Activated CD4-positive, alpha-beta T cell treated with anti-CD3 and anti-CD28 coated beads, Interleukin-10, Interleukin-2, amounts not matched to agents 100 ng/mL and 50 ng/mL, durations not matched to agents 16 hours and 8 hours (primary cell): ENCODE data around the gene ANTKMT.
"Not testable (repeated sequence)": the region's sequence is repeated elsewhere in the genome, so short reads cannot be mapped to it uniquely, and the experiment has no call there.

Experiments used
- DNase-seq: peaks from one replicate; pipeline ENCODE4 v3.0.0-alpha.2; 2020

The ANTKMT gene

DNA sequence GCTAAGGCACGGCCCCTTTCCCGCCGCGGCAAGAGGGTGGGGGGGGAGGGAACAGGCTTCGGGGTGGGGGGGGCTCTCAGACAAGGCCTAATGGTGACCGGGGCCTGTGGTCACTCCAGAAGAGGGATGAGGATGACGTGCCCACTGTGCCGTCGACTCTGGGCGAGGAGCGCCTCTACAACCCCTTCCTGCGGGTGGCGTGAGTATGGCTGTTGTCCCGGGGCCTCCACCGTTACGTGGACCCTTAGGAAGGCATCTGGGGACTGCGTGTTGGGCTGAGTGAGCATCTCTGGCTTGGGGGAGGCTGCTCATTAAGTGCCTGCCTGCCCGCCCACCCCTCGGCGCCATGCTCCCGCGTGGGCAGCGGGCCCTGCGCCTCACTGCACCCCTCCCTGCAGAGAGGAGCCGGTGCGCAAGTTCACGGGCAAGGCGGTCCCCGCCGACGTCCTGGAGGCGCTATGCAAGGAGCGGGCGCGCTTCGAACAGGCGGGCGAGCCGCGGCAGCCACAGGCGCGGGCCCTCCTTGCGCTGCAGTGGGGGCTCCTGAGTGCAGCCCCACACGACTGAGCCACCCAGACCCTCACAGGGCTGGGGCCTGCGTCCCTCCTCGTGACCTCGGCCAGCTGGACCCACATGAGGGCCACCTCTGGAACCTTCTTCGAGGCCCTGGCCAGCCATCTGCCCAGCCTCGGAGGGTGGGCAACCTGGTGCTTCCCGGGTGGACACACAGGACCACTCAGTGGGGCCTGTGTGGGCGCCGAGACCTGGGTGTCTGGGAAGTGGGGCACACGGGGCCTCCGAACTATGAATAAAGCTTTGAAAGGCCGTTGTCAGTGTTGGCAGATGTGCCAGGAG is 8.2 kb downstream of the ANTKMT start:
- DNase-seq, result no peak

- DNase-seq, result no peak
These were observed 9.1 kb downstream of the ANTKMT start for GRCh38 chr16:729768-730665.

DNA sequence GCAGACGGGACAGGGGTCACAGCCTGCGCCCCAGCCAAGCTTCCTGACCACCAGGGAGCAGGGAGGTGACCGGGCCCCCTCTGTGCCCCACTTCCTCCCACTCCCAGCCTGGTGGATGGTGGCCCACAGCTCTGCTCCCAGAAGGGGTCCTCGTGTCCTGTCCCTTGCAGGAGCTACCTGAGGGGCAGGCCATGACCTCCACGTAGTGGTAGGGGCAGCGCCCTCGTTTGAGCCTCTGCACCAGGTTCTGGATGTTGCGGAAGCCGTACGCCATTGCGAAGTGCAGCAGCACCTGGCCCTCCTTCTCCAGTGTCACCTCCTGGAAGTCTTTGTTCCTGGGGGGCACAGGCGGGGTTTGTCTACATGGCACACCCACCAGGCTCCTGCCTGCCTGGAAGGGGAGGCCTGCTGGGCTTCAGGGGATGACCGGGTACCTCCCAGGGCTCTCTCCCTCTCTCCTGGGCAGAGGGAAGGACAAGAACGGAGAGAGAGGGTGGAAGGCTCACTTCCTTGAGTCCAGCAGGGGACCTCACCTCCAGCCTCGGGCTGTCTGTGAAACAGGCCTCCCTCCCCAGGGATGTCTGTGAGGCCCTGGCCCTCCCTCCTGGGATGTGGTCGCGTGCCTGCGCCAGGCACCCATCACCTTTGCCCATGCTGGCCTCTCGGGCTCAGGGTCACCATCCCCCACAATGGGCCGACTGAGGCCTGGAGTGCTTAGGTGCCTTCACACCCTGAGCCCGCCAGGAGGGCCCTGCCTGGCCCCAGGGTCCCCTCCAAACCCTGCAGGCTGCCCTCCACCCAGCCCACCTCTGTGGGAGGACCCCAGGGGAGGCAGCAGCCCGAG is 9.9 kb downstream of the ANTKMT start:
- DNase-seq, result no peak

GRCh38 chr16:732332-732731 is 11.4 kb downstream of the ANTKMT start:
- no peak for DNase-seq

GRCh38 chr16:732936-733335 is 12.0 kb downstream of the ANTKMT start:
- no peak for DNase-seq

GRCh38 chr16:733382-734207 is 12.6 kb downstream of the ANTKMT start:
- DNase-seq, result no peak

GRCh38 chr16:734208-734980 is 13.4 kb downstream of the ANTKMT start:
- no peak for DNase-seq

GRCh38 chr16:734981-735881 is 14.3 kb downstream of the ANTKMT start:
- DNase-seq, result no peak

DNA sequence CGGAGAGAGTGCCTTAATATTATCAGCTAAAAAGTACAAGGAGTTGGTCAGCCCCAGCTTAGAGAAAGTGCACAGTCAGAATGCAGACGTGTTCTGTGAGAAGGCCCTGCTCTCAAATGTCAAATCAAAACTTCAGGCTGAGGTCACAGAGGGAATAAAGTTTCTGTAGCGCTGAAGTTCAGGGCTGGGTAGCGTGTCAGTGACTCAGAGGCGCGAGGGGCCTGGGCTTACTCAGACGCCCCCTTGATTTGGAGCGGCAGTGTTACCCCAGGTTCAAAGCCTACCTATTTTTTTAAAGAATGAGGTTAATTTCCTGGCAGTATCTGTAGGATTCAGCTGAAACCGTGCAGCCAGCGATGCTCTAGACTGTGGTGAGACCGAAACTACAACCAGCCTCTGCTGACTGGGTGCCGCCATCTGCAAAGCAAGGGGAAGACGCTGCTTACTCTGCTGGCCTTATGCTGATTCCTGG is 15.1 kb downstream of the ANTKMT start:
- DNase-seq, result peak; percentile 92

DNA sequence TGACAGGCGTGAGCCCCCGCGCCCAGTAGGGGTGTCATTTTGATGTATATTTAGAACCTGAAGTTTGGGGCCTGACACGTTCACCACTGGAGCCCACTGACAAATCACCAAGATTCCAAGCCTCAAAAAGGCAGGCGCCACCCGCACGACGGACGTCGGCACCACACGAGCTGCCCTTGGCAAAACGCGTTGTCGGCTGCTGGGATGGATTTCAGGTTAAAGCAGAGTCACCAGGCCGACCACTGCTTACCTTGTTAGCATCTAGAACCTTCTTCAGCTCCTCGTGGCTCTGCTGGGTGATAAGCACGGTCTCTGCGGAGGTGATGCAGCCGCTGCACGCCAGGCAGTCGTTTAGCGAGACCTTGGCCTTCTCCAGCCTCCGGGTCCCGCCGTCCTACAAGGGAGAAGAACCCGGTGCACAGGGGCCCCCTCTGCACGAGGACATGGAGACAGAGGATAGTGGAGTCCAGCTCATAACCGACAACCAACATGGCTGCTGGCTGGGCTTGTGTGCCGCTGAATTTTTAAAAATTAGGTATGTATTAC is 16.1 kb downstream of the ANTKMT start:
- no peak for DNase-seq

DNA sequence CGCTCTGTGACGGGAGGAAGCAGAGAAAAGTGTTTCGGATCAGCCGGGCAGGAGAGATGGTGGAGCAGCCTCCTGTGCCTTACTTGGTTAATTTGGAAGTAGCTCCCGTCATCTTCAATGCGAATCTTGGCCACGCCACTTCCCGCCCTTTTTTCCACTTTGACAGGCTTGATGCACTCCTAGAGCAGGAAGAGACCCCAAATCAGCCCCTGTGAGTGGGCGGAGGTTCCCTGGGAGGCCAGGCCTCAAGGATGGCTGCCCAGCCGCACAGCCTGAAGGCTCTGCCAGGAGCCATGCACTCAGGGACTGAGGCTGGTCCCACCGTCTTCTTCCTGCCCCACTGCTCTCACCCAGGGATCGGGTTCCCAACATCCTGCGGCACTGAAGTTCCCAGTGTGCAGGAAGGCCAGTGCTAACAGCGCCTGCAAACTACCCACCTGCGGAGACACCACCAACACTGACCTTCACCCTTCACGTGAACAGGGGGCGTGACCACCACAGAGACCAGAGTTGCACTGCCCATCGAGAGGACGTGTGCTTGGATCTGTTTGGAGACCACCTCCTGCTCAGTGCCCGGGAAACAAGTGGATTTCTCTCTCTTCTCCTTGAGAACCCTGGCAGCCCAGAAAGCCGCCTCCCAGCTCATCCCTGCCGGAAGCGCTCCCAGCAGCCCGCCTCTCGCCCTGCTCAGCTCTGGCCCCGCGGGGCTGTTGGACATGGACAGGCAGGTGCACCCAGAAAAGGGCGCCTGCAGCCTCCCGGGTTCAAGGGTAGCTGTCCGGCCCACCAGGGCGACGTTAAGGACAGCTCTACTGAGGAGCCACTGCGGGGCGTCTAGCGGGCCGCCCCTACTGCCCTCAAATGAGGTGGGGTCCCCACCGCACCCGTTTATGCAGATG is 18.9 kb downstream of the ANTKMT start:
- DNase-seq, result no peak

- no peak for DNase-seq
These were observed 19.5 kb downstream of the ANTKMT start for GRCh38 chr16:740459-740763.

DNA sequence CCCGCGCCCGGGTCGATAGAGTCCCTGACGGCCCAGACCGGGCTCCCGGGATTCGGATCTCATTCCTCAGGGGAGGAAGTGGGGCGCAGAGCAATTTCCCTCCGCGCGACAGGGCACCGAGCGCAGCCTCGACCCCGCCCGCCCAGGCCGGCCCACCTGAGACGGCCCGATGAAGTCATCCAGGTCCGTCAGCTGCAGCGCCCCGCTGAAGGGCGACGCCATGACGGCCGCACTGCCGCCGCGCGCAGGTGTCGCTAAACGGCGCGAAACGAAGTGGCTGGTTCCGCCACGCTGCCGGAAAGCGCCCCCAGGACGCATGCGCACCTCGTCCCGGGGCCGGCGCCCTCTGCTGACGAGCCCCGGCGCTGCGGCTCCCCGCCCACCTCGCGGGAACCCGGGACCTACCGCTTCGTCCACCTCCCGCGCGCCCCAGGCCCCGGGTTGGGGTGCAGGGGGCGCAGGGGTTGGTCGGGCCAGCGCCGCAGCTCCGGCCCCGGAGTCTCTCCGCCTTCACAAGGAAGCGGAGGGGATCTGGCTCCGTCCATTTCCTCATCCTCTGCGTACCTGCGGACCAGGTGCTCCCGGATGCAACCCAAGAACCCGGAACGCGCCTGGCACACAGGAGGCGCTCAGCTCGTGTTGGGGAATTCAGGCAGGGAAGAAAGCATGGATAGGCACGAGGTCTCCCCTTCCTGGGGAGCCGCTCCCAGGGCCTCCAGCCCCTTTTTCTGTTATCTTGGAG is 20.0 kb downstream of the ANTKMT start, which contains the start of gene CIAO3:
CIAO3 (minus strand) TSS at position 234 of the 742 bp plus-strand sequence; CDS start at position 222, 12 bp downstream.
- DNase-seq, result peak; percentile 94

DNA sequence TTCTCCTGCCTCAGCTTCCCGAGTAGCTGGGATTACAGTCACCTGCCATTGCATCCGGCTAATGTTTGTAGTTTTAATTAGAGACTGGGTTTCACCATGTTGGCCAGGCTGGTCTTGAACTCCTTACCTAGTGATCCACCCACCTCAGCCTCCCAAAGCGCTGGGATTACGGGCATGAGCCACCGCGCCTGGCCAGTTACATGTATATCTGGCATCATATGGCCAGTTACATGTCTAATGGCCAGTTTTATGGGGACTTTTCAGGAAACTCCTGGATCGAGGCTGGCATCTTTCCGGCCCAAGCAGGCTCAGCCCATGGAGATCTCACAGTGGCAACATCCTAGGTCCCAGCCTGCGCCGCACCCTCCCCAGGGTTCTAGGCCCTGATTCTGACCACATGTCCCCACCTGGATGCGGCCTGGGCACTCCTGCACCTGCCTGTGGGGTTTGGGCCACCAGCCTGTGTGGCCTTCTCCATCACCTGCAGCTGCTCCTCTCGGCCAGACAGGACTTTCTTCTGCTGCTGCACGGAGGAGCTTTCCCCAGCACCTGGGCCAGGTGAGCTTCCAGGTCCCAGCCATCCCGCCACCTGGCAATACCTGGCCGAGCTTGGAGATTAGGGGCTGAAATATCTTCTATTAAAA is 21.2 kb downstream of the ANTKMT start:
- DNase-seq, result no peak

- DNase-seq, result not testable (repeated sequence)
These were observed 21.9 kb downstream of the ANTKMT start for GRCh38 chr16:742894-743293.

GRCh38 chr16:743794-744500 is 23.0 kb downstream of the ANTKMT start:
- no peak for DNase-seq

GRCh38 chr16:745739-746138 is 24.8 kb downstream of the ANTKMT start:
- DNase-seq, result peak; percentile 50
